Measurements from ENCODE around the gene DRD2.

DNA sequence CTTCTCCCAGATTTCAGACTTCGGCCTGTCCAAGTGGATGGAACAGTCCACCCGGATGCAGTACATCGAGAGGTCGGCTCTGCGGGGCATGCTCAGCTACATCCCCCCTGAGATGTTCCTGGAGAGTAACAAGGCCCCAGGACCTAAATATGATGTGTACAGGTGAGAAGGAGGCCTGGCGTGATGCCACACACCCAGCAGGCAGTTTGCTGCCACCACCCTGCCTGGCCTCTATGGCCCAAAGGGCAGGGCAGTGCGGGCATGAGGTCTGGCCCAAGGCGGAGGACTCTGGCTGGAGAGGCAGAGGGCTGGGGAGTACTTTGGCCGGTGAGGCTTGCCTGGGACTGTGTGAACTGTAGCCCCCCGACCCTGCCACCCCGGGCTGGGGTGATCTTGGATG lies 80.3 kb downstream of the DRD2 start:
- TF ChIP-seq CTCF (IDR thresholded peaks at IDR 0.05) (no peak), POLR2A (IDR thresholded peaks at IDR 0.05) (no peak)
